Neural crest cell (in vitro differentiated cells): Measurements from ENCODE around the gene ATG10. TPM values are rescaled to one million over a fixed set of nuclear protein-coding genes. Genes with fewer than 3 reads are reported as not detected.
"Not testable (repeated sequence)": the region's sequence is repeated elsewhere in the genome, so short reads cannot be mapped to it uniquely, and the experiment has no call there.

Source experiments
- DNase-seq: peaks from one replicate; pipeline ENCODE4 v3.0.0; 2021; ENCODE audit warnings: low read depth, mixed read lengths, low spot score
- H3K27ac Mint-ChIP-seq: one replicate; pipeline ENCODE4 v1.8.0; 2021; ENCODE audit warnings: mild to moderate bottlenecking, mixed read lengths; ENCODE audit not compliant: unreplicated experiment
- H3K27me3 Mint-ChIP-seq: 2 replicates; pipeline ENCODE4 v1.8.0; 2021; ENCODE audit warnings: low read depth, mild to moderate bottlenecking, mixed read lengths
- H3K36me3 Mint-ChIP-seq: 2 replicates; pipeline ENCODE4 v1.8.0; 2021; ENCODE audit warnings: low read depth, mild to moderate bottlenecking, mixed read lengths
- H3K4me1 Mint-ChIP-seq: 2 replicates; pipeline ENCODE4 v1.8.0; 2021; ENCODE audit warnings: mixed read lengths
- H3K4me3 Mint-ChIP-seq: one replicate; pipeline ENCODE4 v1.8.0; 2021; ENCODE audit warnings: mild to moderate bottlenecking, mixed read lengths
- H3K9me3 Mint-ChIP-seq: 2 replicates; pipeline ENCODE4 v1.8.0; 2021; ENCODE audit warnings: mixed read lengths
- total RNA-seq: library from RNA; stranded (reverse); gene quantifications from 2 replicates; pipeline ENCODE4 v1.2.1, GENCODE V29; 2021
- TF ChIP-seq, protein P1 (sequence below): fragments of 200-600 bp; sonication (generic); conservative IDR thresholded peaks from 2 replicates; pipeline ENCODE4 v1.5.0; 2021; ENCODE audit warnings: antibody characterized with exemption, mild to moderate bottlenecking

ATG10 gene
- total RNA-seq, 1 donor from 2014 or later: 5.9 TPM

DNA sequence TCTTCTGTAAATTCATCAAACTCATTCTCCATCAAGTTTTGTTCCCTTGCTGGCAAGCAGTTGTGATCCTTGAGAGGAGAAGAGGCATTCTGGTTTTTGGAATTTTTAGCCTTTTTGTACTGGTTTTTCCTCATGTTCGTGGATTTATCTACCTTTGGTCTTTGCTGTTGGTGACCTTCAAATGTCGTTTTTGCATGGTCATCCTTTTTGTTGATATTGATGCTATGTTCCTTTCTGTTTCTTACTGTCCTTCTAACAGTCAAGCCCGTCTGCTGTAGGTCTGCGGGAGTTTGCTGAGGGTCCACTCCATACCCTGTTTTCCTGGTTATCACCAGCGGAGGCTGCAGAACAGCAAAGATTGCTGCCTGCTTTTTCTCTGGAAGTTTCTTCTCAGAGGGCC lies 165.4 kb downstream of the ATG10 start:
- Mint-ChIP-seq H3K9me3 (peaks cover 21% of the 10 kb centered on the region), H3K4me1 (no peaks in the 10 kb centered on the region), H3K27me3 (no peaks in the 10 kb centered on the region), H3K36me3 (peaks cover 34% of the 10 kb centered on the region), H3K27ac (no peak overlapping the region), H3K4me3 (no peak overlapping the region)
- no peak for DNase-seq
- TF ChIP-seq, protein P1, sequence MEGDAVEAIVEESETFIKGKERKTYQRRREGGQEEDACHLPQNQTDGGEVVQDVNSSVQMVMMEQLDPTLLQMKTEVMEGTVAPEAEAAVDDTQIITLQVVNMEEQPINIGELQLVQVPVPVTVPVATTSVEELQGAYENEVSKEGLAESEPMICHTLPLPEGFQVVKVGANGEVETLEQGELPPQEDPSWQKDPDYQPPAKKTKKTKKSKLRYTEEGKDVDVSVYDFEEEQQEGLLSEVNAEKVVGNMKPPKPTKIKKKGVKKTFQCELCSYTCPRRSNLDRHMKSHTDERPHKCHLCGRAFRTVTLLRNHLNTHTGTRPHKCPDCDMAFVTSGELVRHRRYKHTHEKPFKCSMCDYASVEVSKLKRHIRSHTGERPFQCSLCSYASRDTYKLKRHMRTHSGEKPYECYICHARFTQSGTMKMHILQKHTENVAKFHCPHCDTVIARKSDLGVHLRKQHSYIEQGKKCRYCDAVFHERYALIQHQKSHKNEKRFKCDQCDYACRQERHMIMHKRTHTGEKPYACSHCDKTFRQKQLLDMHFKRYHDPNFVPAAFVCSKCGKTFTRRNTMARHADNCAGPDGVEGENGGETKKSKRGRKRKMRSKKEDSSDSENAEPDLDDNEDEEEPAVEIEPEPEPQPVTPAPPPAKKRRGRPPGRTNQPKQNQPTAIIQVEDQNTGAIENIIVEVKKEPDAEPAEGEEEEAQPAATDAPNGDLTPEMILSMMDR: no peak

DNA sequence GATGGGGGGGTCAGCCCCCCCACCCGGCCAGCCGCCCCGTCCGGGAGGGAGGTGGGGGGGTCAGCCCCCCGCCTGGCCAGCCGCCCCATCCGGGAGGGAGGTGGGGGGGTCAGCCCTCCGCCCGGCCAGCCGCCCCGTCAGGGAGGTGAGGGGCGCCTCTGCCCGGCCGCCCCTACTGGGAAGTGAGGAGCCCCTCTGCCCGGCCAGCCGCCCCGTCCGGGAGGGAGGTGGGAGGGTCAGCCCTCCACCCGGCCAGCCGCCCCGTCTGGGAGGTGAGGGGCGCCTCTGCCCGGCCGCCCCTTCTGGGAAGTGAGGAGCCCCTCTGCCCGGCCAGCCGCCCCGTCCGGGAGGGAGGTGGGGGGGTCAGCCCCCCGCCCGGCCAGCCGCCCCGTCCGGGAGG lies 168.0 kb downstream of the ATG10 start:
- not testable (repeated sequence) for H3K4me1 Mint-ChIP-seq, DNase-seq, H3K4me3 Mint-ChIP-seq, H3K27ac Mint-ChIP-seq, H3K27me3 Mint-ChIP-seq
- Mint-ChIP-seq H3K9me3 (peaks cover 28% of the 10 kb centered on the region), H3K36me3 (peaks cover 35% of the 10 kb centered on the region)

DNA sequence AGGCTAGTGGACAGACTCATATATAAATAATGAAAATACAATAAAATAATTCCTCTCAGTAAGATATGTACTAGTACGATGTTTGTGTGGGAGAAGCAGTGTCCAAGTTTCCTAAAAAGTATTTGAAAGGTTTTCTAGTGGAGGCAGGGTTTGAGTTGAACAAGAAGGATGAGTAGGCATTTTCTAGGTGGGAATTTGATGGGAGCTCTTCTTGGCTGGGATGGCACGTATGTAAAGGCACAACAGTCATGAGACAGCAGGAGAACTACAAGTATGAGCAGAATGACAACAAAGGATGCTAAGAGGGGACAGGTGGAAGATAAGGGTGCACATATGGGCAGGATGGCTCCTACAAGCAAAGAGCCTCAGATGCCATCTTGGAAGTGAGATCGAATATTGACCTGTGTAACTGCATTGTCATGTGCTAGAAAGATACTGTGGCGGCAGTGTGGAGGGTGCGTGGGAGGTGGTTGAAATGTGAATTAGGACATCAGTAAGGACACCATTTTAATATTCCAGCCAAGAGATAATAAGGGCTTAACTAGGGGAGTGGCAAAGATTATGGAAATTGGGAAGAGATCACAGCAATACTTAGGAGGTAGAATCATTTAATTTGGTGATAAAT lies 170.5 kb downstream of the ATG10 start:
- H3K4me3 Mint-ChIP-seq: no peak overlapping the region
- no peak for DNase-seq
- peaks cover 14% of the 10 kb centered on the region for H3K9me3 Mint-ChIP-seq
- peaks cover 8% of the 10 kb centered on the region for H3K4me1 Mint-ChIP-seq
- TF ChIP-seq, protein P1: no peak
- H3K27me3 Mint-ChIP-seq: no peaks in the 10 kb centered on the region
- H3K27ac Mint-ChIP-seq: no peak overlapping the region
- H3K36me3 Mint-ChIP-seq: peaks cover 16% of the 10 kb centered on the region

DNA sequence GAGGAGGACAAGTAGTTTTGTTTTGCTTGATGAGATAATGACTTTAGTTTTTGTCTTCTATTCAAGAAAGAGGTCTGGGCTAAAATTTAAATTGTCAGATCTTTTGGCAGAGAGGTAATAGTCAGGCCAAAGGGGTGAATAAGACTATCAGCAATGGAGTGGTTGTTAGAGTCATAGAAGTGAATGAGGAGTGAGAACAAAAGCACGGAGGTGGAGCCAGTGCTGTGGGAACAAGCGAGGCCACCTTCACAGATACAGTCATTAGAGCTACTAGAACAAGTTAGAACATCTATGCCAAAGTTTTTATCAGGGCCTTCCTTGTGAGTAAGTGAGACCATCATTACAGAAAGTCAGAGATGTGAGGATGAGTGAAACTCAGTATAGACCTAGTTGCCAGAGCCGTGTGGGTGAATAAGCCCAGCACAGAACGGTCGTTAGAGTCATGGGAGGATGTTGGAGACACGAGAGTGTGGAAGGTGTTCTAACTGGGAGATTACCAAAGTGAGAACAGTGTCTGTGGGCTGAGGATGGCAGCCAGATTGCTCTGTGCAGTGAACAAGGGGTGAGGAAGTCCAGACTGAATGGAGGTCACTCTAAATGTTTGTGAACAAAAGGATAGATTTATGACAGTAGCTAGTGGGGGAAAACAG lies 171.2 kb downstream of the ATG10 start:
- Mint-ChIP-seq H3K27ac (peak overlapping the region; percentile 39), H3K4me1 (peaks cover 8% of the 10 kb centered on the region), H3K27me3 (no peaks in the 10 kb centered on the region), H3K36me3 (peaks cover 17% of the 10 kb centered on the region), H3K9me3 (peaks cover 14% of the 10 kb centered on the region), H3K4me3 (no peak overlapping the region)
- DNase-seq: no peak
- TF ChIP-seq, protein P1: no peak

DNA sequence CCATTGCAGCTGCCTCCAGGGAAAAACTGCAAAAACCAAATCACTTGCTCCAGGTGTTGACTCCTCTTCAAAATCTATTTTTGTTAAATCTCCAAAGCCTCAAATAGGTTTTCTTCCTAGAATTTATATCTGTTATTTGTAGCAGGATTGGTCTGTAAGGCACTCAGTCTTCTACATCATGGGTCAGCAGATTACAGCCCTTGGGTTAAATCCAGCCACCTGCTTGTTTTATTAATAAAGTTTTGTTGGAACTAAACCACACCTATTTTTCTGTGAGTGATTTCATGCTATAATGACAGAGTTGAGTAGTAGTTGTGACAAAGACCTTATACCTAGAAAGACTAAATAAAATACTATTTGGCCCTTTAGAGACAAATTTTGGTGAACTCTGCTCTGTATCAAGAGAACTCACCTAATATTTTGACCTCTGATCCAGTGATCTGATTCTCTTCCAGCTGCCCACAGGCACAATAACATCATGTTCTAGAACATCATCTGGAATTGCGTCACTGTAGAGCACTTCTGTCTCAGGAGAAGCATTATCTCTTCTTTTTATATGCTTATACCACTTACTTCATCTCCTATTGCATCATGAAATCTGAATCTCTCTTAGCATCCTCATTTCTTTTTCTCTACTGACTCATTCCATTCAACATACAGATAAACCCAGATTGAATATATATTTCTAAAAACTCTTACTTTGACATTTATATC lies 176.2 kb downstream of the ATG10 start:
- H3K27ac Mint-ChIP-seq: no peak overlapping the region
- peaks cover 6% of the 10 kb centered on the region for H3K36me3 Mint-ChIP-seq
- H3K9me3 Mint-ChIP-seq: peaks cover 5% of the 10 kb centered on the region
- TF ChIP-seq, protein P1: no peak
- no peaks in the 10 kb centered on the region for H3K27me3 Mint-ChIP-seq
- no peak for DNase-seq
- H3K4me1 Mint-ChIP-seq: peaks cover 6% of the 10 kb centered on the region
- no peak overlapping the region for H3K4me3 Mint-ChIP-seq

DNA sequence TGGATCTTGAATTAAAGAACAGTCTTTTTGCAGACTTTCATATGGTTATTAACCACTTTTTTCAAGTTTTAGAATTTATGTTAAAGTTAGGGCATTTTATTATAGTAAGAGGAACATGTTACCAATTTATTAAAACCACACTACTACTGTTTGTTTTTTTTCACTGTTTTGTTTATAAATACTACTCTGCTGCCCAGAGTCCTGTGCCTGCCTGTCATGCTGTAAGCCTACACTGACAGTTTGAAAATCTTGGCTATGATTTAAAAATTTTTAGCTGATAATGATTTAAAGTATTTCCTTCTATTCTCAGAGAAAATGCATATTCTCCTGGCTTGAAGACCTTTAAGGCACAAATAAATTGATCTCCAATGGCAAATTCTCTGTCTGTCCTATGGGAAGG lies 177.6 kb downstream of the ATG10 start:
- Mint-ChIP-seq H3K9me3 (no peaks in the 10 kb centered on the region), H3K27ac (no peak overlapping the region), H3K27me3 (no peaks in the 10 kb centered on the region), H3K4me1 (no peaks in the 10 kb centered on the region), H3K4me3 (no peak overlapping the region), H3K36me3 (peaks cover 2% of the 10 kb centered on the region)
- no peak for DNase-seq
- TF ChIP-seq, protein P1: no peak
